ENCODE results near the gene NEGR1.

NEGR1 gene

DNA sequence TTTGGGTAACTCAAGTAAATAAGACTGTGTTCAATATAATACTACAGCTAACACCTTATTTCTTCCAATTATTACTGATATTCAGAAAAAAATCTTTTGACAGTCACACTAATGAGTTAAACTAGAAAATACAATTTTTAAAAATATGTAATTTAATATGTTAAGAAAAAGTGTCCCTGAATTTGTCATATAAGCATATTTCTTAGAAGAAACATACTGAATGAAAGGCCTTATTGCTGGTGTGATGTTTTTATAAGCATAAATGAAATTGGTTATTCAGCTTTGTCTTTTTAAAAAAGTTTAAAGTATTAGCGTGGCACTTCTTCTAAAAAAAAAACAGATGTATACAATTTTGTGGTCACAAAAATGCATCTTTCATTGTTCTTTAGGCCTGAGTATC, 267.3 kb downstream of the NEGR1 start:
- no peak for DNase-seq

DNA sequence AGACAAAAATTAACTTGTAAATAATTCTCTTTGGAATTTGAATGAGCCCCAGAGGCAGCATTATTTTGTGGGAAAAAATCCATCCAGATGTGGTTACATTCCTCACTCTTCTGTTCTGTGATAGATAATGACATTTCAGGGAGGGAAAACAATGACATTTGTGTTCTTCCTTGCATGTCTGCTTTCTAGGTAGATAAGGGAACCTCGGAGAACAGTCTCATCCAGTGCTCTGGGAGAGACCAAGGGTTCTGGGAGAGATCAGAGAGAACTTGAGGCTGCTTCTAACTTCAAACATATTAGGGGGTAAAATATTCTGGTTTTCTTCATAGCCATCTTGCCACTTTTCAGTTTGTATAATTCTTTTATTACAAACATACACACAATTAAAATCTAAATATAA, 269.2 kb downstream of the NEGR1 start:
- no peak for DNase-seq

DNA sequence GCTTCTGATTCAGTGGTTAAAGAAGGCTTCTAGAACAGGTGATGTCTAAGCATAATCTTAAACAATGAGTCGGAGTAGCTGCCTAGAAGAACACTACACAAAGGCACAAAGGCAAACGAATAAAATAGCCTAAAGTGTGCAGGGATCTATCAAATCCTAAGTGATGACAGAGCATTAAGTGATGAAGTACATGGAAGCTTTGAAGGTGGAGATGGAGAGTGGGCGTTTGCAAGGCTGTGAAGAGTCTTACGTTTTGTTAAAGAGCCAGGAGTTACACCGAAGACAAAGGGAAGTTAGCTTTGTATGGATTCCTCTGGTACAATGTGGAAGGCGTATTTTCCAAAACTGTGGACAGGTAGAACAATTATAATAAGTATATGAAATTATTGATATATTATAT, 270.6 kb downstream of the NEGR1 start:
- no peak for DNase-seq

DNA sequence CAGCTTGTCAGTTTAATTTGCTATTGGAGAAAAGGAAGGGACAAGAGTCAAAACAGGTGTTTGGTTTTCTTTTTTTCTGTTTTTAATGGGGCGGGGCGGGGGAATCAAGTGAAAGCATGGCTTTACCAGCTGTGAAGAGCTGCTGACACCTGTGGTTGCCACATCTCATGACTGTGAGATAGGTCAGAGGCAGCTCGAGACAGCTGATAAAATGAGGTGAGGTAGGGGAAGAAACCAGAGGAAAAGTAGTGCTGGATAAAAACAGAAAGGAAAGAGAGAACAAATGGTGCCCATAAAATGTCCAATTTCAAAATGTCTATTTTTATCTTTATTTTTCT, 272.3 kb downstream of the NEGR1 start:
- no peak for DNase-seq

DNA sequence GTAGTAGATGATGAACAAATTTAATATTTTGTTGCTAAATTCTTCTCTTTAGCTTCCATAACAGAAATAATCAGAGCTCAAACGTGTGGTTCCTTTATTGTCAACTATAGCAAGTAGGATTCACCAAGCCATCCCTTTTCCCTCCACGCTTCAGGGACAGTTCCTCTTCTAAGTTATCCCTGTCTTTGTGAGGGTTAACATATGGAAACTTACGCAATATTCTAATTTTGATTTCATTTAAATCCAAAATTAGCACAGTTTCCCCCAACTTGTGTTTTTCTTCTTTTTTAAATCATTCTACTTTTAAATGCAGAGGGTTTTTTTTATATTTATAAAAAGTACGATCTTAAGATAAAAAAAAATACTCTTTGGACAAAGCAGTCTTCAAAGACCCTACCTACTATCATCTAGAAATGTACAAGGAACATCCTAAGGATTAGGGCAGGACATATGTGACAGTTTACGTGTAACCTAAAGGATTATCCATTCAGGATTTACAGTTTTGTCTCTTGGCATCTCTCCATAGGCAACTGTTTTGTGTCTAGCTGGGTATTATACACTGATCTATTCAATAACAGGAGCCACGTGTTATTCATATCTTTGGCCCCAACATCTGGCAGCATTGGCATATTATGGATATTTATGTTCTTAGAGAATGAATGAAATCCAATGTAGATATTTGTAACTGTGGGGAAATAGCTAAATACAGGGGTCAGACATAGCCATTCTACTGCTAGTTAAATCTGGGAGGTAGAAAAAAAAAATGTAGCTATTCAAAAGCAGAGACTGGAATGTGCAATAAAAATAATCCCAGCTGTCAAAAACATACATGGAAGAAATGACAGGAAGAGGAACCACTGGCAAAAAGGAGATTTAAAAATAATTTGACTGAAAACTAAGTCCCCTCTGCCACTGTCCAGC, 272.9 kb downstream of the NEGR1 start:
- DNase-seq, result peak; percentile 6

DNA sequence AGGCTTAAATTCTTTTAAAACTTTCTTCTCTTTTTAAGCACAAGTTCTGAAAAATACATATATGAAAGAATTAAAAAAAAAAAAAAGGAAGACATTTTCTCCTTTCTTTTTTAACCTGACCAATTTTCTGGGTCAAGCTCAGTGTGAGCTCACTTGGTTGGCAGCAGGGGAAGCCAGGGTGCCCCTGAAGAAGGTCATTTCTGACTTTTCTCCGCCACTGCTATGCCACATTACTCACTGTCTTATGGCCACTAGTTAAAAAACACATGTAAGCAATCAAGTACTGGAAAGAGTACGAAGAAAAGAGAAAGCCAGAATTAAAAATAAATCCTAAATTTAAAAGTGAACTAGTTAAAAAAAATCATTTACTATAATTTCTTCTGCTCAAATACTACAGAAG, 275.0 kb downstream of the NEGR1 start:
- no peak for DNase-seq

DNA sequence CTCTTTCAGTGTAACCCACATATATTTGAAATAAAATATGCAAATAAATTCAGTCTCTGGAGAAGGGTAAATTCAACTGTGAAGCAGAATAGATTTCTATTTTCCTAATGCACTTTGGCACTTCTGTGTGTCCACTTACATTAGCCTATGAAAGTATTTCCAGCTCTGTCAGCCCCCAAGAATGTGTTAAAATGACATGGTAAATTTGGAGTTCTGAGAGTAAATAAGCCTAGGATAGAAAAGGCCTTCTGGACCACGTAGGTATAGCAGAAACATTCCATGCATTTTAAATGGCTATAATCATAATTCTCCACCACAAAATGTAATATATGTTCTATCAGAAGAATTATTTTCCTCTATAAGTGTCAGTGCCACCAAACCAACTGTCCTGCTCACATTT, 276.2 kb downstream of the NEGR1 start:
- DNase-seq, result no peak

DNA sequence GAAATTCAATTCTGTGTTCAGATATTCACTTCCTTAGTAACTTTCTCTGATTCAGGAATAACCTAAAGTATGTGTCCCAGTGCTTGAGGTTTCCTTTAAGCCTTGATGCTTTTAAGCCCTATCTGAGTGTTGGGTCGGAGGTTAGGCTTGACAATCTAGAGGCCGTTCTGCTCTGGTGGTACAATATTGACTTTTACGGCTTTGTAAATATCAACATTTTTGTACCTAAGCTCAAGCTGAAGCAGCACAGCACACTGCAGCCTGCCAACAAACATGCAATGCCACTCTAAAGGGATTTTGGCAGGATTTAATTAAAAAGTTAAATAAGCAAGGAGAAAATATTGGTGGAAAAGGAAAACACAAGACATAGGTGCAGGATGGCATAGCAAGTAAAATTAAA, 279.2 kb downstream of the NEGR1 start:
- DNase-seq, result no peak

DNA sequence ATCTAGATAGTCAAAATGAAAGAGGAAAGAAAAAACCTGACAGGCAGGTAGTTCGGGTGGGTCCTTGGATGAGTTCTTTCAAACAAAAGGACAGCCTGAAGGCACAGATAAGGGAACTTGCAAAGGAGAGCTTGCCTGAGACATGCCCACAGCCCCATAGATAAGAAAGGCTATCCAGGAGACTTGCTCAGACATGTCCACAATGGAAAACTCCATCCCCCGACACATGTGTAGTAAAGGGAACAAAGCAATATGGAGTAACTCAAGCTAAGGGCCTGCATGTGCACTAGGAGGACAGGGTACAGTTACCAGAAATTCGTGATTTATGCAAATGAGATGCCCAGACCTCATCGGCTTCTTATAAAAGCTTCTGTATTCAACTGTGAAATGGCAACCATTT, 281.5 kb downstream of the NEGR1 start:
- no peak for DNase-seq

DNA sequence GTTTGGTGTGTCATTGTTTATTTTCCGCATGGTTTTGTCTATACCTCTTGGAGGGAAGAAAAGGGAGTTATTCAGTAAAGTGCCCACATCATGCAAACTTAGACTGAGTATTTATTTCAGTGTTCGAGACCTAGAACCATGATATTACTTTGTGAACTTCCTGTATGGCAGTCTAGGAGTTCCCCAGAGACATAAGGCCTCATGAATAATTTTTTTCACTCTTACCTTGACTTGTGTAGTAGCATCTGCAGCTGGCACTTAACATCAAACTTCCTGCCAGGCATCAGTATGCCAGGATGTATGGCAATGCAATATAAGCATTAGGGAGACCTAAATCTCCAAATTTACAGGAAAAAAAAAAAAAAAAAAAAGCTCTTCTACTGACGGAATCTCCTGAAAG, 287.7 kb downstream of the NEGR1 start:
- no peak for DNase-seq

DNA sequence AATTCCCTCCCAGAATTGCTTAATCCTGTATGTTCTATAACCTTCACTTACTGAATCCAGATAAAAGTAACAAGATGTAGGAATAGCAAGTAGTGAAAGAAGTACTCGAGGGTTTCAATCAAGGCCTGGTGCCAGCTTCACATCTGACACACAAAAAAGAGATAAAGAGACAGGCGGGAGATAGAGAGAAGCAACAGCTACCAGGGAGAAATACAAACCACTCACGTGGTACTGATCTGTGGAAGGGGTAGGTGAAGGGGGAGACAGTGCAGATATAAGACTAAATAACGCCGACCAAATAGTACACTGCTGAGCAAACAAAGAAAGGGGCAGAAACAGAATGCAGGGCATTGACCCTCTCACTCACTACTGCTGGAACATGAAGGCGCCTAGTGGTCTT, 295.2 kb downstream of the NEGR1 start:
- DNase-seq, result no peak

DNA sequence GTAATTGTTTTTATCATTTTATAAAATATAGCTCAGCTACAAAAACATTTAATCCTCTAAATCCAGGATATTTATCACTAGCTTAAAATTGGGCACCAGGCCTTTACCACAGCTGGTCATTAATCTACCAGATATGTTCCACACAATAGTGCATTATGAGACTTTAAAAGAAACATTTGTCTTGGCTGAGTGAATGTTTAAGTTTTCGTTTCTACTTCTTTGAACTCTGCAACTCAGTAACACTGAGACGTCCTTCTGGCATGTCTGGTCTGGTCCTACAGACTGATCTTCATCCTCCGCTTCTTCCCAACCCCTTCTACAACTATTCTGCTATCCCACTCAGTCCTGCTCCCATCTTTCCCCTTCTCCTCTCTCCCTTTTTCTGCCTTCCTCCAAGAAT, 296.2 kb downstream of the NEGR1 start:
- DNase-seq, result peak; percentile 14

DNA sequence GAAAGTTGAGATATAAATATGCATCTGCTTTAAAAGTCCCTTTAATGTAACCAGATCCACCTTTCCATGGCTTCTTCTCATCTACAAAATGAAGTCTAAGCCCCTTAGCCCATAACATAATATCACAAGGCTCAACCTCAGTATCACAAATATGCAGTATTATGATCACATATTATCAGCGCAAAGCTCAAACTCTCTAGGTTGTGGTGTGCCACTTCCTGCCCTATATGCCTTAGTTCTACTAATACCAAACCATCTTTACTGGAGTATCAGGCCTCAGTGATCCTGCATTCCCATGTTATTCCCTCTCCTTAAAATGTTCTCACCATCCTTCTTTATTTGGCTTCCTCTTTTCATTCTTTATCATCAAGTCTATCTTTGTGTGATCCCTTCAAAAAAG, 301.8 kb downstream of the NEGR1 start:
- DNase-seq, result no peak

DNA sequence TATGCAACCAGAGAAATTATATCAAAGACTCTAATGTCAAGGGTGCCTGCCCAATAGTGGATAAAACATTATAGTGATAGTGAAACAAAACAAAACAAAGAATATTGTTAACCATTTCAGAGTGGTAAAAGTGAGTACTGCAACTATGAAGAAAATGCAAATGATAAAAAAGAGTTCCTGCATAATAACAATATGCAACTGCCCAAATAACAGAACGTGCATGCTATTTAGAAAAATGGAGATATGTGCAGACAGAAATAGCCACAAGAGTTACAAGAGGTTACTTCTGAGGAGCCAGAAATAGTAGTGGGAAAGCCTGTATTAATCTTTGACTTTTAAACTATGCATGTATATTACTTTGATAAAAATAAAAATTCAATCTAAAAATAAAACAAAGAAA, 302.5 kb downstream of the NEGR1 start:
- DNase-seq, result no peak

DNA sequence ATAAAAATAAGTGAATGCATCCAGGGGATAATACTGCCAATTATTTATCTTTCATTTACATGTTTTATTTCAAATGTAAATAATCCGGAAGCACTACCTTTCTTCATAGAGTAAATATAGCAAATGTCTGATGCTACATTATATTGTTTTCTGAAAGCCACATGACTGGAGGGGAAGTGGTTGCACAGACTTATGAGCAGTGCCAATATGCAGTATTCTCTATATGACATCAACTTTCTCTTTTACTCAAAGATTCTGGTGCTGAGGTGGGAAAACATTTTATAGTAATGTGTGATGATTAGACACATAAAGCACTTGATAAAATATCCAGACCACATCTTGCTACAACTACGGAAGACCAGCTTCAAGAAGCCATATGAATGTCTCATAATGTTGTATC, 314.7 kb downstream of the NEGR1 start:
- no peak for DNase-seq

DNA sequence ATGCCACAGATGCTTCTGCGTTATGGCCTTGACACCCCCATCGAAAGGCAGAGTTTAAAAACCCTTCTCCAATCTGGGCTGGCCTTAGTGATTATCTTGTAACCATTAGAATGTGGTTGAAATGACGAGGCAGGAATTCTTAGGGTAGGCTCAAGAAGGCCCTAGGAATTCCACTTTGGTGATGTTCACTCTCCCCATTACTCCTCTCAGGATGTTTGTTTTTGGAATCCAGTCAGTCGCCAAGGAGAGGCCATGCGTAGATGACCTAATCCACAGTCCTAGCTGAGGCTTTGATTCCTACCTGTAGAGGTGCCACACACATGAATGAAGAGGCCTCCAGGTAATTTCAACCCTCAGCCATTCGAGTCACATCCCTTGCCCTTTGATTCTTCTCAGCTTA, 318.2 kb downstream of the NEGR1 start:
- no peak for DNase-seq

DNA sequence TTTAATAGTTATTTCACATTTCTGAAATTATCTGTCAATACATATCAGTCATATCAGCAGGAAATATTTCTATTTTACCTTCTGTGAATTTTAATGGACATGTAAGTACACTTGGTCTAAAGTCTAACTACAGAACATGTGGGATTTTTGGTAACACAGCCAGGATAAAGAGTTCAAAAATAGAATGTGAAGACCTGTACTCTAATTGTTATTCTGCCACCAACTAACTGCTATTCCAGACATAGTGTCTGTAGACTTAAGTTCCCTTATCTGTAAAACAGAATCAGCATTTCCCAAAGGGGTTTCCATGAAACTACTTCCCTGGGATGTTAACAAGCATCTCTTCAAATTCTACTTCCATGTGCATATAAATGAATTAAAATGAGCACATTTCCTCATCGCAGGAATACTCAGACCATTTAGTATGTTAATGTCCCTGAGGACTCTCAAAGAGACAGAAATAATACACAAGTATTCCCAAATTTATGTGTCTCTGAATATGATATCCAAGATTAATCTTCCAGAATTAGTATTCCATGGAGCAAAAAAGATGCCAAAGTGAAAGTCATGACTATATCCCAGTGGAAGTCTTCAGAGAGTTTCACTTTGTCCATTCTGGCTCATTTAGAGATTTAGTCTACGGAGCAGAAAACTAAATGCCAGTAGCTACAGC, 325.6 kb downstream of the NEGR1 start:
- DNase-seq, result no peak

DNA sequence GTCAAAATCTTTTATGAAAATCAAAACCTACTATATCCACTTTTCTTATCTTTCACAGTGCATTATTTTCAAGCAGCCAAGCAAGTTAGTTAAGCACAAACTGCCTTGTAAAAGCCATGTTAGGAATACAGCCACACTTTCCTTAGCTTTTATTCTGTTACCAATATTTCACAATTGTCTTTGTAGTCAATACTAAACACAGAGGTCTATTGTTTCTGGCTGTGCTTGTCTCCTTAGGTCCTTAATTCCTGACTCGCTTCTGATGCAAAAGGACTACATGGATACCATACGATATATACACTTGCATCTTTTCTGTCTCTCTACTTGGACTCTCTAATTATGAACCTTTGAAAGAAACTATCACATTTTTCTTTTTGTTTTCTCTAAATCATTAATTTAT, 331.8 kb downstream of the NEGR1 start:
- no peak for DNase-seq

DNA sequence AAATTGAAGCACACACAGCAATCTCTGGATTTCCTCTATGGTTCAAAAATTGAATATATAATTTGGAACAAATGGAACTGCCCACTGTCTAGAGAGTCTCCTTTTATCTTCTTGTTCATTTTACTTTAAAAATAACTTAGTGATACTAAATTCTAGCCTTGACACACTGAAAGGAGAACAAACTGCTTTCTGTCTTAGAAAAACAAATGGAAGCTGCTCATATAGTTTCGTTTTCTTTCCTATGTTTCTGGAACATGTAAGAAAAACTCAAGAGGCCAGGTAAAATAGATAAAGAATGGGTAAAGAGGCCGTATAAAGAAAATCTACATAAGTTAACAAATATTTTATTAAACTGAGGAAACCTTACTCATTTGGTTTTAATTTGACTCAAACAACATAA, 332.7 kb downstream of the NEGR1 start:
- DNase-seq, result no peak

DNA sequence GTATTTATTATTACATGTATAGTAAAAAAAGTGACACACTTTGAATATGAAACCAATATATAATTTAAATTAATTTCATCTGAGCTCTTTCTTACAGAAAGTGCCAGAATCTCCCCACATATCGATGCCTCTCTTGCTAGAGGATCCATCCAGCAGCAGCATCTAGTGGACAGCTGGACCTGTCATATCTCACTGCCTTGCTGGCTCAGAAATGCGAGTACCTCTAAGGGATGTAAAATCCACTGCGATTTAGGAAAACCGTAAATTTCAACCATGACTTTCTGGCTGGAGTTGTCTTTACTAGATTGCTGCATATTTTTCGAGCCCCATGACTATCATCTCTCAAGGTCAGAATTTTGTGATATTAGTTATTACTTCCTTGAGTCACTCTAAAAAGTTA, 333.8 kb downstream of the NEGR1 start:
- DNase-seq, result no peak

DNA sequence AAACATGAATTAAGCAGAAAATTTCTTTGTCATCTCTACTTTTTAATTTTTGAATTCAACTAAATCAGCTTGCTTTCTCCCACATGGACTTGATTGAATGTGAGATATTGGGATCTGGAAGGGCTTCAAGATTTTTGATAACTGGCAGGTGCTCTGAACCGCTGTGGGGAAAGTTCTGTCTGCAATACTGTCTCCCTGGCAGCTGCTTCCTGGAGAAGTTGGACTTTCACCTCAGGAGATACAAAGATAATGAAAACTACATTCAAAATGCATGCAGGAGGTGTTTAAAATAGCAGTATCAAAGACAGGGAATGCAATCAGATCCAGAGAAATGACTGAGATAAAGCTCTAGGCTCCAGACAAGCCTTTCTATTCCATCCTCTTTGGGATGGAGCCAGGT, 338.3 kb downstream of the NEGR1 start:
- no peak for DNase-seq

DNA sequence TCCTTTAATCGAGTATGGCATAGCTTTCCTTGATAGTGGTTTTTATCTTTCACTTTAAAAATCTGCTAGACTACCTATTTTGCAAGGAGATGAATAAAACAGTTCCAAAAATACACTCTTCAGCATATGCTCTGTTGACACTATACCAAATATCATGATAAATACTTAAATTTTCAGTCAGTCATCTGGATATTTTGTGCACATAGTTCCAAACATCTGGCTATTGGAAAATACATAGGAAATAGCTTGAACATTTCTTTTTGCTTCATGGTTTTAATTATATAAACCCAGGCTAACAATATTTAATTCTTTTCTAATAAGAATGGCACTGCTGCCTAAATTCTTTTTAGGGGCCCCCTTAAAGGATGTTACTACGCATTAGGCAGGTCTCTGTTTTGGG, 342.1 kb downstream of the NEGR1 start:
- no peak for DNase-seq

DNA sequence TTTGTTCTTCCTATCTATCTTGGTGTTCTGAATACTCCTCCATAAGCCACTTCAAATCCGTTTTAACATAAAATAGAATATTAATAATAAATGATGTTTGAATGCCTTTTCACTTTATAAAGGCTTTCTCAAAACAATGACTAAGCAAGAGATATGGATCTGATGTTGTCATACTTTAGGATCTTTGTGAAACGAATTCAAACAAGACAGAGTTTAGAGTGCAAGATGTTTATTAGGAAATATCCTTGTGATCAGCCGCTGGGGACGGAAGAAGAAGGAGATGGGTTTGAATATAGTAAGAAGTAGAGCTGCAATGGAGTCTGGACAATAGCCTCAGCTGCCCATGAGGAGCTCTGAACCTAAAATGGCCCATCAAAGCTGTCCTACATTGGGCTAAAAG, 351.8 kb downstream of the NEGR1 start:
- DNase-seq, result no peak

DNA sequence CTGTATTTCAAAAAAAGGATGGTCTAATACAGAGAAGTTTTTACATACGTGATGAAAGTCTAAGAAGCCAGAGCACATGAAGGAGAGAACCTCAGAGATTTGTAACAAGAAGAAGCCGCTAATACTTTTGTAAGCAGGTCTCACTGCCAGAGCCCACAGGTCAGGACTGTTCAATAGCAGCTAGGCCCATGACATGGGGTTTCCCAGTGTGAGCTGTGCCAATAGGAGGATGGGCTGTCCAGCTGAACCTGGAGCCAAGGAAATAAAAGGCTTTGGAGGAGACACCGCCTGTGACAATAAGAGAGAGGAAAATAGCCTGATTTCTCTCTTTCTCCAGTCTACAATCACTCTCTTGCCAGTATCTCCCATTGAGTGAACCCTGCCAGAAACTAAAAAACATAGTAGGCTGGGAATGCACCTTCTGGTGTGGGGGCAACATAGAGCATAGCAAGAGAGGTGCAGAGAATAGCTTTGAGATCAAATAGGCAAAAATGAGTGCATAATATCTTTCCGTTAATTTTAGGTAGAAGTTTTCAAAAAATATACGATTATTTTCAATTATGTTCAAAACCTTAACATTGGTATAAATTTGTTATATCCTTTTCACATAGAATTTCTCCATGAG, 360.3 kb downstream of the NEGR1 start:
- no peak for DNase-seq

Measured in eye (tissue), 1 donor.